NCI-H2227 treated with DMSO at 0.1 percent for 48 hours (cell line): ENCODE results near the gene MZF1.
A peak's percentile ranks its signal among the peaks of the same experiment; 100 is the strongest.
"Not testable (repeated sequence)": the region's sequence is repeated elsewhere in the genome, so short reads cannot be mapped to it uniquely, and the experiment has no call there.

Source experiments
- DNase-seq: peaks from one replicate; lab custom pipeline; 2025; lab: John Stamatoyannopoulos, UW

Gene MZF1

GRCh38 chr19:58539169-58539559 is 34.0 kb downstream of the MZF1 start:
- DNase-seq: not testable (repeated sequence)

GRCh38 chr19:58538257-58539168 is 34.6 kb downstream of the MZF1 start:
- DNase-seq: peak; percentile 99

- no peak for DNase-seq
Observed at GRCh38 chr19:58536852-58537798, 36.0 kb downstream of the MZF1 start.

GRCh38 chr19:58535857-58536256 is 37.3 kb downstream of the MZF1 start:
- no peak for DNase-seq

GRCh38 chr19:58531034-58531840 is 41.9 kb downstream of the MZF1 start:
- no peak for DNase-seq

GRCh38 chr19:58529405-58529804 is 43.7 kb downstream of the MZF1 start:
- no peak for DNase-seq

- no peak for DNase-seq
Observed at GRCh38 chr19:58522709-58523108, 50.4 kb downstream of the MZF1 start.

- DNase-seq: no peak
Observed at GRCh38 chr19:58521651-58522050, 51.5 kb downstream of the MZF1 start.

GRCh38 chr19:58520257-58520599 is 52.9 kb downstream of the MZF1 start:
- DNase-seq: no peak

GRCh38 chr19:58519355-58520256 is 53.5 kb downstream of the MZF1 start, which contains the start of gene ZBTB45:
ZBTB45 (minus strand) TSS chr19:58519810; CDS start chr19:58517673, 2,137 bp downstream.
- peak; percentile 100 for DNase-seq

GRCh38 chr19:58519087-58519354 is 54.1 kb downstream of the MZF1 start:
- peak; percentile 91 for DNase-seq

GRCh38 chr19:58518256-58519086 is 54.7 kb downstream of the MZF1 start:
- DNase-seq: no peak

GRCh38 chr19:58516964-58517833 is 55.9 kb downstream of the MZF1 start:
- DNase-seq: no peak

GRCh38 chr19:58516246-58516836 is 56.8 kb downstream of the MZF1 start:
- no peak for DNase-seq

GRCh38 chr19:58515259-58515658 is 57.9 kb downstream of the MZF1 start:
- DNase-seq: no peak

GRCh38 chr19:58514564-58515022 is 58.5 kb downstream of the MZF1 start:
- DNase-seq: no peak

GRCh38 chr19:58513694-58514563 is 59.2 kb downstream of the MZF1 start:
- peak; percentile 99 for DNase-seq
